OCI-LY3 (cell line): Measurements from ENCODE around the gene MRAP2.

Experiments
- CTCF ChIP-seq: fragments of 200-600, 300-600 bp; sonication (generic); IDR thresholded peaks from 2 replicates; pipeline ENCODE4 v1.5.1; 2014; ENCODE audit warnings: antibody characterized with exemption, low read length, low read depth
- EZH2phosphoT487 ChIP-seq: fragments of 200-600 bp; shearing (Covaris generic); IDR thresholded peaks from 2 replicates; pipeline ENCODE4 v1.6.1; 2018; ENCODE audit warnings: antibody characterized with exemption, mixed run types, low read depth

DNA sequence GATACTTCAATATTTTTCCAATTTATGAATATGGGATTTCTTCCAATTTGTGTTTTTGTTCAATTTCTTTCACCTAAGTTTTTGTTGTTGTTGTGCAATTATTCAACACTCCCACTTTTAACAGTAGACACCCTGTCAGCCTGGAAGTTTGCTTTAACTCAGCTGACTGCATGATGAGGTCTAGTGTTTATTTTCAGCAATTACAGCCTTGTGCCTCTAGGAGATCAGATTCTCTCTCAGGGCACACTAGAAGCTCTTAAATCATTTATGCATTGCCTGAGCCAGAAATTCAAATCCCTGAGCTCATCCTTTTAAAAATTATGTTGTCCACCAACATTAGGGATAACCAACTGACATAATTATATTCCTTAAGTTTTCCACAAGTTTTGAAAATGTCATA is 85.7 kb downstream of the MRAP2 start:
- TF ChIP-seq CTCF (no peak), EZH2phosphoT487 (no peak)
